GM21360 (cell line): Measurements from ENCODE around the gene PISD.
"Not testable (repeated sequence)": the region's sequence is repeated elsewhere in the genome, so short reads cannot be mapped to it uniquely, and the experiment has no call there.

Source experiments
- ATAC-seq: cut with Tn5 transposase; IDR thresholded peaks from one replicate; pipeline ENCODE4 v1.9.1; 2021; ENCODE audit warnings: mild to moderate bottlenecking, moderate library complexity; ENCODE audit not compliant: unreplicated experiment

The PISD gene

DNA sequence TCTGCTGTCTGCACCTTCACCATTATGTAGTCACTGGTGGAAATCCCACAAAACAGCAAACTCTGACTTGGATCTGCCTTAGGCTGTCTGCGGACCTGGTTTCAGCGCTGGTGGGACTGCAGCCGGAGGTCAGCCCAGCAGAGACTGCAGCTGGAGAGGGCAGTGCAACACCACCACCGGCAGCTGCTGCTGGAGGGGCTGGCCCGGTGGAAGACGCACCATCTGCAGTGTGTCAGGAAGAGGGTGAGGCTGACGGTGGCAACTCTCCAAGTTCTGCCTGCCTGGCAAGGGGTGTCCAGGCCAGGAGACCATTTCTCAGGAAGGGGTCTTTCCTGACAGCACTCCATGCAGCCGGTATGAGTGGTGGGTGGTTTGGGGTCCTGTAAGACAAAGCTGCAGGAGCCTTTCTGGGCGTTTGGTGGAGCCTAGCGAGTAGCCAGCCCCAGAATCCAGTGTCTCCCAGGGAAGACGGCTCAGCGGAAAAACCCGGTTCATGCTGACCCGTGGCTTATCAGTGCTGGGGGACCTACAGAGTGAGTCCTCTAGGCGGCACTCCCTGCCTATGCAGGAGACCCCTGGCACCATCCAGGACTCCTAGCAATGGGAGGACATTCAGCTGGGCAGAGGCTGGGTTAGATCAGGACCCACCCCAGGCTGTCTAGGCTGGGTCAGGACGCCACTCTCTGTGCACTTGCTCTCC lies 50.8 kb downstream of the PISD start:
- ATAC-seq, result no peak

DNA sequence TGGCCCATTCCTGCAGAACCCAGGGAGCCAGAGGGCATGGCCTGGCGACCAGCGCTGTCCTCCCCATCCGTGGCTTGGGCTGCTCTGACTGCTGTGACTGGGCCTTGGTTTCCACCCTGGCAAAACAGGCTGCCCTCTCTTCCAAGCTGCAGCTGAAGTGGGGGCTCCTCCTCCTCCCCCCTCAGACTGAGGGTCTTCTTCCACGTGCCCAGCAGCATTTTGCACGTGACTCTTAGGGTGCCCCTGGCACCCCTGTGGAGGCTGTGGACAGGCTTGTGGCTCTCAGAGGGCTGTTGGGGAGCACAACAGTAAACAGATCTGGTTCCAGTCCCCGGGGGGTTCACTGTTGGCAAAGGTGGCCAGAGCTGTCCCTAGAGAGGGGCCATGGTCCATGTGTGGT lies 51.4 kb downstream of the PISD start:
- ATAC-seq, result no peak

DNA sequence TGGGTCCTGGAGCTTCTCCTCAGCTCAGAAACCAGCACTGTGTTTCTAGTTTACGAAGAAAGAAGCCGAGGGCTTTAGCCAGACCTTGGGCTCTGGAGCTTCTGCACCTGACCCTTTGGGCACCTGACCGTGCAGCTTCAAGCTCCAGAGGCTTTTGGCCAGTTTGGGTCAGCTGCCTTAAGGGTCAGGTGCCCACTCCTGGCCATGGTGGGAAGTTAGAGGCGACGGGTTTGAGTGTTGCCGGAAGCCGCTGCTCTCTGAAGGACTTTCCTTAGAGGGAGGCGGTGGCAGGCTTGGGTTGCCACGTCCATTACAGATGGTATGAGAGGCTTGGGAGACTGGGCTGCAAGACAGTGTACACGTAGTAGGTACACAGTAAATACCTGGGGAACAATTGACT lies 52.3 kb downstream of the PISD start:
- ATAC-seq, result no peak

DNA sequence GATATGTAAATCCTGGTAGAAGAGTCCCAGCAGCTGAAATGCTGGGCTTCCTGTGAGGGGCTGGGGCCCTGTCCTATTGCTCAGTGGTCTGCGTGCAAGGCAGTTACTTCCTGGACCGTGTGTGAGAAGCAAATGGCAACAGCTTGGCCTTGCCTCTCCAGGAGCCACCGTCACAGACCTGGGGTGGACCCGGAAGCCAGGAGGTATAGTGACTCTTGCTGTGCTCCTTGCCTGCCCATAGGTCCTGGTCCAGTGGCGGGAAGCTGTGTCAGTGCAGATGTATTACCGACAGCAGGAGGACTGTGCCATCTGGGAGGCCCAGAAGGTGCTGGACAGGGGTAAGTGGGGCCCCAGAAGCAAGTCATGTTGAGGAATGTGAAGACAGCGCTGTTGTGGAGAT lies 54.3 kb downstream of the PISD start:
- ATAC-seq, result no peak

DNA sequence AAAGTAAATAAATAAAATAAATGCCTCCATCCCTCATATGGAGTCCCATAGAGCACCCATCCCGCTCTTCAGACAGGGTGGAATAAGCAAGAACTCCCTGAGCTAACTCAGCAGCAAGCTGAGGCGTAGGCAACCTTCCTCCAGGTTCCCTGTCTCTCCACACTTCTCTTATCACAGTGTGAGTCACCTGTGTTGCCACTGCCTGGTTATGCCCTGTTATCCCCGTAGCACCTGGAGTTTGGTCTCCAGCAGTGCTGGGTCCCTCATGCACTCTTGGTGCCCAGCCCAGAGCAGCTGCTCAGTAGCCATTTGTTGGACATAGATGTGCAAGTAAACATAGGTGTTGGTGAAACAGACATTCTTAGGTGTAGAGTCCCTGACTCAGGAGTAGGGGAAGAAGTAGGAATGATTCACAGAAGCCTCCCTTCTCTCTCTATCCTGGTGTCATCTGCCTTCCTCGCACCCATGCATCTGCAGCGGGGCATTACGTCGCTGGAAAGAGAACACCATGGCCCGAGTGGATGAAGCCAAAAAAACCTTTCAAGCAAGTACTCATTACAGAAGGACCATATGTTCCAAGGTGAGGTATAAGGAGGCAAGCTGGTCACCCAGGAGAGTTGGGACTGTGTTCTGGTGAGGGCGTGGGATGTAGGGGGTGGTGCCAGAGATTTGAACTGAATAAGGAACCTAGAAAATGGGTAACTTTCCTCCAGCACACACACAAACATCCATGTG lies 56.0 kb downstream of the PISD start:
- no peak for ATAC-seq

DNA sequence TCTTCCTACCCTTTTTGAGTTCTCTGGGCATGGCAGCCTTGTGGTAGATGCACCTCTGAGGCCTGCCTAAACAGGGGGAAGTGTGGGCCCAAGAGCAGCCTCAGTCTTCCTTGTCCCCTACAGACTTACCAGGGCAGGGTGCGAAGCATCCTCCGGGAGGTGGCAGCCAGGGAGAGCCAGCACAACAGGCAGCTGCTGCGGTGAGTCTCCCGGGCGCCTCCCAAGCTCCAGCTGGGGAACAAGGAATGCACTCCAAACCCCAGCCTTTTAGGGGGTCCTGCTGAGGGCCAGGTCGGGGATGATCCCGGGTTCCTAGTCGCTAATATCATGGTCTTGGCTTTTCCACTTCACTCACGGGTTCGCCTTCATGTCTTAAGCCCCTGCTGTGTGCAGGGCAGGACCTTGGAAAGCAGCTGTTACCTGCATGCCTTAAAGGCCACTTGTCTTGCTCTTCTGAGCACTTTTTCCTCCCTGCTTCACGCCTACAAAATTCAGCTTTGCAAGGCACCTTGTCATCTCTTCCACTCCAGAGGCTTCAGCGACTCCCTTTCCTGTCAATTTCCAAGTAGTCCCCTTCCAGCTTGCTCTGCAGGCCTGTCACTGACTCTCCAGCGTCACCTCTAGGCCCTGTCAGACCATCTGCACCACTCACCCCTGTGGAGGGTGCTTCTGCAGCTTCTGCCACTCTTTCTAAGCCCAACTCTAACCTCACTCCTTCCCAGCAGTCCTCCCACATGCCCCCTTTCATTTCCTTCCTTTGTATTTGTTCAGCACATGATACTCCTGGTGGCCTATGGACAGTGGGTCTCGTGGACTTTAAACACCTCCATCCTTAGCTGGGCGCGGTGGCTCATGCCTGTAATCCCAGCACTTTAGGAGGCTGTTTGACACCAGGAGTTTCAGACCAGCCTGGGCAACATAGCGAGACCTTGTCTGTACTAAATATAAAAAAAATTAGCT lies 57.0 kb downstream of the PISD start:
- ATAC-seq, result no peak

DNA sequence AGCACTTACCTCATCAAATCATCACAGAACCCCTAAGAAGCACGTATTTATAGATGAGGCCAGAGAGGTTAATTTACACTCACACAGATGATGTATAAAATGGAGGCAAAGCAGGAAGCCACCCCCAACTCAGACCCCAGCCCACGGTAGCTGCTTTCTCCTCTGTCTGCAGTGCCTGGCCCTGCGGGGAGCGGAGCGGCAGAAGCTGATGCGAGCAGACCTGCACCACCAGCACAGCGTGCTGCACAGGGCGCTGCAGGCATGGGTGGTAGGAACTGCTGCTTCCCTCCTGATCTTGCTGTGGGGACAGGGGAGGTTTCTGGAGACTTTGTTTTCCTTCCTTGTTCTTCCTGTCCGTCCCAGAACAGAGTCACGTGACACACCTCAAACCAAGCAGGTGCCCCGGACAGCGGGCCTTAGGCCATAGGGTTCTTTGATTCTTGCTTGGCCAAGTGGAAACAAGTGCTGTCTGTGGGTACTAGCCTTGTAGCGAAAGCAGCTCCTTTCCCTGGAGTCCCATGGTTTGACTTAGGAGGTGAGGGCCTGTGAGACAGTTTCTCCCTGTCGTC lies 57.8 kb downstream of the PISD start:
- ATAC-seq, result no peak

DNA sequence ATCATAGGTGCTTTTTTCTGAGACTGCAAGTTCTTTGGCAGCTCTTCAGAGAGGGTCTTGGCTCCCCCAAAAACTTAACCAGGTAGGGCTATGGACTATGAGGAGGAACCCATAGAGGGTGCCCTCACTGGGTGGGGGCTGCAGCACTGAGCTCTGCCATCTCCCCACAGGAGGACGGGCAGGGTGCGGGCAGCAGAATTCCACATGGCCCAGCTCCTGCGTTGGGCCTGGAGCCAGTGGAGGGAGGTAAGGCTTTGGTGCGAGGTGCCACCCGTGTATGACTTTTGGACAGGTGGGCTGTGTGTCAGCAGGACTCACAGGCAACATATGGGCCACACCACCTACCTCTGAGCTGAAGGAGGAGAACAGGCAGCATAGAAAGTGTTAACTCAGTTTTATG lies 58.4 kb downstream of the PISD start:
- ATAC-seq, result no peak

DNA sequence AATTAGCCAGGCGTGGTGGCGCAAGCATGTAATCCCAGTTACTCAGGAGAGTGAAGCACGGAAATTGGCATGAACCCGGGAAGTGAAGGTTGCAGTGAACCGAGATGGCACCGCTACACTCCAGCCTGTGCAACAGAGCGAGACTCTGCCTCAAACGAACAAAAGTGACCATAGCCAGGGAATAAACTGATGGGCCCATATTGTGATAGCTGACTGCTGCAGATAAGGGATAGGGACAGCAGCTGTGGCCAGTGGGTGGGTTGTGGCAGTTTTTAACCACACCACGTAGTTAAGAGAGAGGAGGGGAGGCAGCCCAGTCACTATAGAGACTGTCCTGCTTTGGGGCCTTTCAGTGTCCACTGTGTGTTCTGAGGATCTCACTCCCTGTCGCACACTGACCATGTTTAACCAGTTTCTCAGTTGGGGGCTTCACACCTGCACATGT lies 58.9 kb downstream of the PISD start:
- ATAC-seq, result no peak

DNA sequence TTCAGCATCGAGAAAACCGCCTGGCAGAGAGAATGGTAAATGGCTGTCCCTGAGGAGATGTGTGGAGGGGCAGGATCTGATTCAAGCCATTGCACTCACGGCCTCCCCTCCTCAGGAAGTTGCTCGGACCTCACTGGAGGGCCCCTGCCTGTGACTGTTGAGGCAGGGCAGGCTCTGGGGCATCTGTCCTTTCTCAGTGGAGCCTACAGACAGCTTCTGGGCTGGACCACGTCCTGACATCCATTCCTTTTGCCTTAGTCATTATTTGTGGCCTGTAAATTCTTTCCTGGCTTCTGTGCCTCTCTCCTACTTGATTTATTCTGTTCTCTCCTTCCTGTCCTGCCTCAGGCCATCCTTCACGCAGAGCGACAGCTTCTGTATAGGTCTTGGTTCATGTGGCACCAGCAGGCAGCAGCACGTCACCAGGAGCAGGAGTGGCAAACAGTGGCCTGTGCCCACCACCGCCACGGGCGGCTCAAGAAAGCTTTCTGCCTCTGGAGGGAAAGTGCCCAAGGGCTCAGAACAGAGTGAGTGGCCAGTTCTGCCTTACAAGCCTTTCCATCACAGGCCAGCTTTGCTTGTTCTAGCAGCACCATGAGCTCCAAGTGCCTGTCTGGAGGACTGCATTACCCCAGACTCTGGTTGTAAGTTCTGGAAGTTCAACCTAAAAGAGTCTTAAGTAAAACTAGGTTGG lies 59.6 kb downstream of the PISD start:
- no peak for ATAC-seq

DNA sequence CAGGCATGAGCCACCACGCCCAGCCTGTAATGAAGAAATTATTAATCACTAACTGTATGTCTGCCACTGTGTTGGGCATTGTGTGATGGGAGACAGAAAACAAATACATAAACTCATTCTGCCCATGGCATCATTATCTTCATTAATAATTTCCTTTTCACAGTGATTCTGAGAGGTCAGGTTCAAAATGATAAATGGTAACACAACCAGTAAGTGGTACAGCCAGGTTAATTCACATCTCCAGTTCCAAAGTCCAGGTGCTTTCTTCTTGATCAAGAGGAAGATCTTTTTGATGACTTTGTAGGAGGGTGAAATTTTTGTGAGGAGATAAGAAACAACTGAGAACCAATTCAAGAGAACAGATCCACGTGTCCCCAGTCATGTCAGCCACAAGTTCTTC lies 66.7 kb downstream of the PISD start:
- ATAC-seq, result no peak

DNA sequence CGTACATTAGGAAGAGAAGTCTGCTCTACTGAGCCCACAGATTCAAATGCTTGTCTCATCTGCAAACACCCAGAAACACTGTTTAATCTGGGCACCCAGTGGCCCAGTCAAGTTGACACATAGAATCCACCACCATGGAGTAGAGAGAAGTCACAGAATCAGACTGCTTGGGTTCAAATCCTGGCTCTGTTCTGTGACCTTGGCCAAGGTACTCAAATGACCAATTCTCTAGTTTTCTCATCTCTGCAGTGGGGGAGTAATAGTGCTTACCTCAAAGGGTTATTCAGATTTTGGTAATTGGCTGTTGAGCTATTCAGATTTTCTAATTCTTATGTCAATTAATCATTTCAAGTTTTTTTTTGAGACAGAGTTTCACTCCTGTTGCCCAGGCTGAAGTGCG lies 71.9 kb downstream of the PISD start:
- not testable (repeated sequence) for ATAC-seq

DNA sequence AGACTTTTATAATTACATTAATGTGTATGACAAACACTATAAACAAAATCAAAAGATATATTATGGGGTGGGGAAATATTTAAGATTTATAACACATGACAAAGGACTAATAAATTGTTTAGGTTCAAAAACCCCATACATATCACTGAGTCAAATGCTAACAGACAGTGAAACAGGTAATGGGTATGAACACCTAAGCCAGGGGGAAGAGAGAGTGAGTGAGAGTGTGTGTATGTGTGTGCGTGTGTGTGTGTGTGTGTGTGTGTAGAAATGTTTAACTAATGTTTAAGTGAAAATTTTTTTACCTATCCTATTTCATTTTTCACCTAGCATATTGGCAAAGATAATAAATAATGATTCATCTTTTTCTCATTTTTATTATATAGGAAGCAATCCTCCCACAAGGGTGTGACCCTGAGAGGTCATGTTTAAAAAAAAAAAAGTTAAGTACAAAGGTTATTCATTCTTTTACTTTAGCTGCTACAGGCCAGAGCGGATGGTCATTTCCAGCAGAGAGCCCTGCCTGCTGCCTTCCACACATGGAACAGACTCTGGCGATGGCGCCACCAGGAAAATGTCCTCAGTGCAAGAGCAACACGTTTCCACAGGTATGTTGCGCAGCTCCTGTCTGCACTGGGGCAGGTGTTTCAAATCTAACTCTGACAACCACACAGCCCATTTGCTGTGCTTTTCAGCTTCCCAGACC lies 72.9 kb downstream of the PISD start:
- no peak for ATAC-seq

DNA sequence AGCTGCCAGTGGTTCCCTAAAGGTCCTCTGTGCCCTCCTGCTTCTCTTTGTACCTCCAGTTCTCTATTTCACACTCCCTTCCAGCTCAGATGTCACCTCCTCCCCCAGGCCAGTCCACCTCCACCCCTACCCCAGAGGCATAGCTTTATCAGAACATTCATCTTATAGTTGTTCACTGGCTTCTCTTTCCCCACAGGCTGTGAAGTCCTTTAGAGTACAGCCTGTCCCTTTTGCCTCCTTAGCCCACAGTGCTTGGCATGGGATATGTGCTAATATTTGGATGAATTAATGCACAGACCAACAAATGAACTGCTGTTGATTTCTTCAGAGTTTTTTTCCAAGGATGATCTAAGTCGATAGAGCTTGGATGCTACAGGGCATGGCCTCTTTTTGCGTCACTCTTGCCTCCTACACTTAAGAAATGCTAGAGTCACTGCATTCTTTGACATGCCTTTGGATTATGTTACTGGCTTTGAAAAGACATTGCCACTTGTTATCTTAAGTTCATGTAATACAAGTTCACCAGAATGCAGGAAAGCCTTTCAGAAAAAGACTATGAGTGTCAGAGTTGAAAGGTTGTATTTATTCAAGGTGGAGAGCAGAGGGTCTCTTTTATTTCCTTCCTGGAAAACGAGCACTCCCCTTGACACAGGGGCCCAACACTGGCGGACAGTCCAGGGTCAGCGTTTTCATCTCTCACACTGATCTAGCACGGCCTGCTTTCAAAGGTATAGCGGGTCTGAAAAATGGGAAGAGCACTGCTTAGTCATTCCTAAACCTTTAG lies 75.7 kb downstream of the PISD start:
- no peak for ATAC-seq

DNA sequence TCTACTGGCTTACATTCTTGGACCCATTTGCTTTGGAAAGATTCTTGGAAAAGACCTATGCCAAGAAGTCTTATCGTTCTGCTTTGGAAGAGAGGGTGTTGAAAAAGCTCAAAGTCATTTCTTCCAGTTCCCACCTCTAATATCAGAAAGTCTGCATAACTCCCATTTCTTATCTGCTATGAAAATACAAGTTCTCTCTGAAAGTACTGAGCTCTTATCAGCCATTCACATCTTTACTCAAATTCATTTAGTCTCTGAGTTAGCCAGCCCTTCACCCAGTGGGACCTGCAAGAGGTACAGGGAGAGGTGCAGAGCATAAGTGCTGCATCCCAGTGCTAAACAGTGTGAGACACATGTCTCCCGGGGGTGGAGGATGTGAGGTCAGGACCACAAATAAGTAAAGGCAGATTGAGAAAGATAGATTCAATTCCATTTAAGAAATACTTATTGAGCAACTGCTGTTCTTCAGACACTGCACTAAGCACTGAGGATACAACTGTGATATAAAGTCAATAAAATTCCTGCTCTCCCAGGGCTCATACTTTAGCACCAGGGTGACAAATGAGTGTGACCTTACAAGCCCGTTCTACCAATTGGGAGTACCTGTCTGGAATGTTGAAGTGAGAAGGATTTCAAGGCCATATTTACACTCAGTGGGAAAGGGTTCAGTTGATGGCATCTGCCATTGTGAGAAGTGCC lies 76.7 kb downstream of the PISD start:
- ATAC-seq, result no peak

DNA sequence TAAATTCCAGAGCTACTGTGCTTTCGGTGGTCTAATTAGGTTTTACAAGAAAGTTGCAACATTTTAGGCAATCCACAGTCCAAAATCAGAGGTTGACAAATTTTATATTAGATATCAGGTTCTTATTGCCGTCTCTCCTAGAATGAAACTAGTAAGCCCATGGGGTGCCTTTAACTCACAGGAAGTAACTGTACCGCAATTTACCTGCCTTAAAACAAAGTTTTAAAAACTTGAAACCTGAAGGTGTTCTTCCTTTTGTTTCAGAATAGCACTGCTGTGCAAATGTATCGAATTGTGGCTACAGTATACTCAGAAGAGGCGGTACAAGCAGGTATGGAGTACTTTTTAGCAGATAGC lies 77.2 kb downstream of the PISD start:
- ATAC-seq, result no peak

DNA sequence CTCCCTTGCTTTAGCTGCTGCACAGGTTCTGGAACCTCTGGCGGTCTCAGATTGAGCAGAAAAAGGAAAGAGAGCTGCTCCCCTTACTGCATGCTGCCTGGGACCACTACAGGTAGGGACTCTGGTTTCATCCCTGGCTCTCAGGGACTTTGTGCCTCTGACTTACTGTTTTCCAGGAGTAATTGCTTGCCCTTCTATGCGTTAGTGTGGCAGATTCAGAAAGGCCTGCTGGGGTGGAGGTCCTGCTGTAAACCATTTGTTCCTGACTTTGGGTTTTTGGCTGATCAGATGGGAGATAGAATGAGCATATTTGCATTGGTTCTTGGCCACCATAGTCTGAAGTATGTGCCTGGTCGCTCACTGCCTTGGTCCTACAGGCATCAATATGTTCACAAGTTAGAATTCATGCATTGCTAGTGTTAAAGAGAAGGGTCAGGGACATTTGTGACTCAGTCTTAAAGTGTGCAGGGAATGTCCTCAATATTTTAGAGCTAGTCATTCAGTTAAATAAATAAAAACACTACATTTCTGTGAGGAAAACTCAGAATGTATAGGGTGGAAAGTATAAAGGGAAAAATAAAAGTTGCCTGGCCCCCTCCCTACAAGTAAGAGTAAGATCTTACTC lies 78.0 kb downstream of the PISD start:
- ATAC-seq, result no peak

DNA sequence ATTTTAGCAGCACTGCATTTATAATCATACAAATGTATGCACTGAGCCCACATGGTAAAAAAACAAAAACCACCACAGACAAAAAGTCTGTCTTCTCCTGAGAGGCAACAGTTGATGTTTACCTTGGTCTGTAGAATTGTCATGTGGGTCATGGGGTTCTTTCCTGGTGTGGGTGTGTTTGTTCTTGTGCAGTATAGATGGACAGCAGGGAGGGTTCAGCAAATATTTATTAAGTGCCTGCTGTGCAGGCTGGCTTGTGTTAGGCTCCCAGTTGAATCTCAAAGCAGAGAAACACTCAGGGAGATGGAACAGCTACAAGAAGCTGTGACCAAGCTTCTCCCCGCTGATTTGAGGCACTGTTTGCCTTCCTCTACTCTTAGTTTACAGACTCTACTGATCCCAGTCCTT lies 82.2 kb downstream of the PISD start:
- ATAC-seq, result no peak
